NCI-H1417 (cell line): ENCODE data around the gene LTA4H.
"Not testable (repeated sequence)": the region's sequence is repeated elsewhere in the genome, so short reads cannot be mapped to it uniquely, and the experiment has no call there.

Experiments used
- DNase-seq, 3 experiments: peaks; one replicate each; lab custom pipeline; 2025; lab: John Stamatoyannopoulos, UW

The LTA4H gene

DNA sequence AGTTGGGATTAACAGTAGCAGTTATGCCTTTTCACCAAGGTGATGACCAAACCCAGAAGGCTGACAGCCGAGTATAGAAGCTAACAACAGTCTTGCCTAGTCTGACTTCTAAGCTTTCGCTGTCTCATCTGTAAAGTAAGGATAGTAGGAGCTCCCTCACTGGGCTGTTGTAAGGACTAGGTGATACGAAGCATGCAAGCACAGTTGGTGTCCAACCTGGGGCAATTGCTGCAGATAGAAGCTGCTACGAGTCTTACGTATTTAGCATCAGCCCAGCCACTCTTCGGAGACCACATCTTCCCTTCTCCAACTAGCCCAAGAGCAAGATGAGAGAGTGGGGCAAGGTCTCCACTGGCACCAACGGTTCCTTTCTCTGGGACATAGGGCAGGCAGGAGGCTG is 45.3 kb downstream of the LTA4H start:
- no peak for DNase-seq

DNA sequence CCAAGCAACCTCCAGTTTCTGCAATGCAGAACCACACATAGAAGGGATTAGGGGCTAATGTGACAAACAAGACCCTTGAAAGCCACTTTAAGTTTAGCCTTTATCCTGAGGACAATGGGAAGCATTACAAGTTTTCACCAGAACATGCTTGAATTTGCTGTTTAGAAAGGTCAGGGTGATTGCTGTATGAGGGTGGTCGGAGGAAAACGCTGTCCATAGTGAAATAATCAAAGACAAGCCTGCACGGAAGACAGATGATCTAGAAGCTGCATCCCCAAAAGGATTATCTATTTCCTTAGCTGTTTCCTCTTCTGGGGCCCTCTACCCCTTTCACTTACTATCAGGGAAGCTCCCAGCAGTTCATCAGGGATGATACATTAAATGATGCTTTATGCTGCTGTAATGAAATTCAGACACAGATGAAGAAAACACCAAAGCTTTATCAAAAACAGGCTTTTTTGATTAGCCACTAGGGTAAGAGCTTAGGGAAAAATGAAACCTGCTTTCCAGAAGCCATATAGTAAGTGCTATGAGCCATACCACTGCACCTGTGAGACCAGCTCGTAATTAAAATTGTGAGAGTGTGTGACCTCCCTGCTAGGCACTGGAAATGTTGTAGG is 45.8 kb downstream of the LTA4H start:
- DNase-seq, result no peak

DNA sequence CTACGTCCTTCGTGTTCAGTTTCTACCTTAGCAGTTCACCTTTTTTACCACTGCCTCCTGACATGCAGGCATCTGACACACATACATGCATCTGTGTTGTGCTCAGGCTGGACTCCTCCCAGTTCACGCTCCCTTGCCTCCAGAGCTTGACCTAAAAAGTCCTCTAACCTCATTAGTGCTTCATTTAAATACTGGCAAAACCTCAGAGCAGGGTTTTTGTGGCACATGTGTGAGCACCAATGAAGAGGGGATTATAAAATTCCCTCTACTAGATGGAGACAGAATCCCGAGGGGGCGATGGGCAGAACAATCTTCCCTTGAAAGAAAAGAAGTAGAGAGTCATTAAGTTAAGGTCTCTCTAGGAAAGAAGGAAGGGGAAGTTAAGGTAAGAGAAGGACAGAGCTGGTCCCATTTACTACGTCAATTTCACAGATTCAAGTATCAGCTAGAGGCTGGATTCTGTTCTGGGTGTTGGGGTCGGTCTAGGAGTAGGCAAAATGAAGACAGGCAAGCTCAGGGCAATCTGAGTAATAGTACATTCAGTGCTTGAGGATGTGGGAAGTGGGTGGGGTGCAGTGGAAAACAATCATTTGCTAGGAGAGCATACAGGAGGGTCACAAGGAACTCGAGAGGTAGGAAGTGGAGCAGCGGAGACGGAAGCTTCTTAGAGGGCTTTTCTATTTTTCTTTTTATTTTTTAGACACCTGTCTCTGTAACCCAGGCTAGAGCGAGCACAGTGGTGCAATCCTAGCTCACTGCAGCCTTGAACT is 46.7 kb downstream of the LTA4H start:
- DNase-seq, result no peak

DNA sequence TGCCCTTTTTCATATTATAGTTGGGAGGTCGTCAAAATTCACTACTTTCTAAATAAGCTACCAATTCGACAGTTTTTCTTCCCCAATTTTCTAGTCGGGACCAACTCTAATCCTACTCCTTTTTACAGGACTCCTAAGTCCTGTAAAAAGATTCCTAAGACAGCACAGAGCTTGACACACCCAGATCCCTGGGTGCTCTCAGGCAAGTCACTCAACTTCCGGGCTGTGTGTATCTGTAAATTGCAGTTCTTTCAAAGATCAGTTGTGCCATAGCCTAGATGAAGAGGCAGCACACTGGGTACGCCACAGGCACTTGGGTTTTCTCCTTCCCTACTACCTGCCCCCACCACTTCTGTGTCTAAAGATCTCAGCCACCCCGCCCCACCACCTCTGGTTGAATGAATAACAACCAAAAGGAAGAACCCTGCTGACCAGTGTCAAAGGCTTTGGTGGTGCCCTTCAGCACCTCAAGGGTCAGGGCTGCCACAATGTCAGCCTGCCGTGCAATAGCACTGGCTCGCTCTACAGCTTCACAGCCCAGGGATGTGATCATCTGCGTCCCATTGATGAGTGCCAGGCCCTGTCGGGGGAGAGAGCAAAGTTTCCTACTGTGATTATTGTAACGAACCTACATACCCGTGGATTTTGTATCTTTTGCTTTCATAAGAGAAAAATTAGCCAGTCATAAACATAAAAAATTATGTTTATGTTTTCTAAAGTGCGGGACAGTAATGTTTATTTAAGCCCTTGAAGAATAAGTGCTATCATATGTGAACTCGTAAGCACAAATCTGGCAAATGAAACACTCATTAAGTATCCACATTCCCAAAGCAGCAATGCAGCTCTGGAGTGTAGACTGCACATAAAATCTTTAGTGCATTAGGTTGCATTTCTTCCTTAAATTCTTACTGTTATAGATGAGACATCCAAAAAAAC is 48.5 kb downstream of the LTA4H start:
- DNase-seq, result no peak

DNA sequence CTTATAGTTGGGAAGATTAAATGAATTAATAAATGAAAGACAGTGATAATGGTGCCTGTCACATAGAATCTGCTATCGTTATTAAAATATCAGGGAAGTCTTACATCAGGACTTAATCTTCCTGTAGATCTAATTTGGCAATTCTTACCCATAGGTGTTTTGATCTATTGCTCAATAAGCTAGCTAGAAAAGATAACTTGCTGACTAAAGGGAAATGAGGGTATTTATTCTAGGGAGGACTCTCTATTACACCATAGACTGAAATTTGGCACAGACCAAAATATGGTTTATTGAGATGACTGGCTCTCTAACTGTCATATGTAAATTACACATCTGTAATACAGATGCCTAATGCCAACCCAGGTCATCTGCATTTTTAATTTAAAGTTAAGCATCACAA is 50.7 kb downstream of the LTA4H start:
- DNase-seq, result no peak

DNA sequence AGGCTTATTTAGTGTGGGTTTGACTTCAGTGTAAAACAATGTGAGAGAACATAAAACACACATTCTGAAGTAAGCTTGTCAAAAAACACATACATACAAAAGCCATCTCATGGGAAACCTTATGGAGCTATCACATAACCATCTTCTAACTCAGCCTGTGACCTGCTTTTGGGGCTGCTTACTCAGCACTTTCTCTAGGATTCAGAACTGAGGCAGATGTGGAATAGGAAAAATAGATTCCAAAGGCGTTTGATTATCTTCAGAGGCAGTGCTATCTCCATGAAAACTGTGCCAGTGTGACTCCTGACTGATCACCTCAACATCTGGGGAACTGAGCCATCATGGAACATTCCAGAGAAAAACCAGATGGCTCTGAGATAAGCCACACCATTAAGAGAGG is 52.8 kb downstream of the LTA4H start:
- no peak for DNase-seq

DNA sequence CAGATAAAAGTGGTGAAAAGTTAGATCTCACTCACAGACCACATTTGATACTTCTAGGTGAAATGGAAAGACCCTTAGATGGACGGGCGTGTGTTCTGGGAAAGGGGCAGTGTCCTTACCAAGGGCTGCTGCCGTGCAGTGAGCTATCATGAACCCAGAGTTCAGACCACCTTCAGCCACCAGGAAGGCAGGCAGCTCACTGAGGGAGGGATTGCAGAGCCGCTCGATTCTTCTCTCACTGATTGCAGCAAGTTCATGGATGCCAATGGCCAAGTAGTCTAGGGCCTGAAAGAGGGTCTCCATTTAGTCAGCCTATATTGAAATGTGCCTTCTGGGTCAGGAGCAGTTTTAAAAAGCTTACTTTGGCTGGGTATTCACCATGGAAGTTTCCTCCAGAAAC is 55.0 kb downstream of the LTA4H start:
- DNase-seq, result no peak

DNA sequence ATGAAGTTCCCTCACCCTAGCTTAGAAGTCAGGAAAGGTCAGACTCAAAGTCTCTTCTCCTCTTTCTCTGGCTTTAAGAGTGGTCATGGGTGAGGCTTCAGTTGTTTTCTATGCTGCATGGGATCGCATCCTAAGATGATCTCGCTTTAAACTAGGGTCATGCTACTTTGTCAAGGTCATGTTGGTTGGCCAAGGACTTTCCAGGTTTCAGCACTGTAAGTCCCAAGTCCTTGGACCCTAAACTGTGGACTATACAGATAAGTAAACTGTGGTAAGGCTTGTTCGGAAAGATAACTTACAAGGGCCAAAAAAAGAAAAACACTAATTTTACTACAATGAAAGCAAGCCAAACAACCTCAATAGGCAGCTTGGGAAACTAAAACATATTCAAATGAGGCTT is 56.6 kb downstream of the LTA4H start:
- DNase-seq, result no peak

DNA sequence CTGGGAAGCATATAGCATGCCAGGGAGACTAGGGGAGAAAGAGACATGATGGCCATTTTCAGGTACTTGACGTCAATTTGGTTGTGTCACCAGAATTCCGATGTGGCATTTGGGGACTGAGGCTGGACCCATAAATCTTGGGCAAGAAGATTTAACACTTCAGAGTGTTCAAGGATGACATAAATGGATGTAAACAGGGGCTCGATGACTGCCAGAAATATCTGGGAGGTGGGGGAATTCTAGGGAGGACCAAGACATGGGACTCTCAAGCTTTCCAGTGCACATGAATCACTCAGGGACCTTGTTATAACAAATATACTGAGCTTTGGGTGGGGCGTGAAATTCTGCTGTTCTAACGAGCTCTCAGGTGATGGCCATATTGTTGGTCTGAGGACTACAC is 57.0 kb downstream of the LTA4H start:
- DNase-seq, result no peak

DNA sequence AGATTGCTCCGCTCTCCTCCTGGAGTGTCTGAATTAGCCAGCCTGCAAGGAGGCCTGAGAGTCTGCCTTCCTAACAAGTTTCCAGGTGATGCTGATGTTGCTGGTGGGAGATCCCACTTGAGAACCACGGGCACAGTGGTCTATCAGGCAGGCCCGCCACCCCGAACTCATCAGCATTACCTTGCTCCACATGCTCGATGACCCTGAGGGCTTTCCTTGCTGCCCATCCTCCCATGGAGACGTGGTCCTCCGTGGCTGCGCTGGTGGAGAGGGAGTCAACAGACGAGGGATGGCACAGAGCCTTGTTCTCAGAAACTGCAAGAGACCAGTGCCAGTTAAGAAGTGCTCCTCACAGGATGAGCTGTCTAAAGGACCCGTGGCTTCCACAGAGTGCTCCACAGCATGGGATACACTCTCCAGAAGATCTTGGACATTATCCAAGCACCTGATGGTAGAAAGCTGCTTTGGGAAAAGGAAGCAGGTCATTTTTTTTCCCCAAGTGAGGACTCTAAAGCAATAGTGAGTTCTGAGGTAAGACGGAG is 57.6 kb downstream of the LTA4H start:
- no peak for DNase-seq

DNA sequence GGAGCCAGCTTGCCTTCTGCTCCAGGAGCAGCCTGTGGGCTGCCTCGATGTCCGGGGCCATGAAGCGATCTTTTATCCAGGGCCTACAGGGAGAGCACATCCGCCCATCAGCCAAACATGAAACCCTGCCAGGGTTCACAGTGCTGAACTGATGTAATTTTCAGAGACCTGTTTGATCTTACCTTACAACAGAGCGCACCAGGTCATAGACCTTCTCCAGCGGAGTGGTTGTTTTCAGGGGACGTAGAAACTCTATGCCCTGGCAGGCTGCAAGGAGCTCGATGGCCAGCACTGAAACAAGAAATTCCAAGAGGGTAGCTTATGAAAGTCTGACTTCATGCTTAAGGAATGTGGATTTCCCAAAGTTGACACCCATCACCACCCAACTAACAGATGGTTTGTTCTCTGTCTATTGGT is 59.0 kb downstream of the LTA4H start:
- DNase-seq, result no peak

DNA sequence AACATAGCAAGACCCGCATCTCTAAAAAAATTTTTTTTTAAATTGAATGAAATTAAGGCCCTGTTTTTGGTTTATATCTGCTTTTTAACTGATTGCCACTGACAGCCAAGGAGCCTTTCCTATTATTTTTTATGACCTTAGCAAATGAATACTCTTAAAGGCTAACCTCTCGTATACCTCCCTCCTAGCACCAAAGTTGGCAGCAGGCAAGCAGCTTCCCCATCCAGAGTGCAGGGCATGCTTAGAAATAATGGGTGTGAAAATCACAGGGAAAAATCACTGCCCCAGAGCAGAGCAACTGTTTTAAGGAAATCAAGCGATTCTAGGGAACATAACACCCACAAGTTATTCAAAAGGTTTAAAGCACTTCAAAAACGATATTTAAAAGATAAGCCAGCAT is 59.9 kb downstream of the LTA4H start:
- DNase-seq, result no peak

DNA sequence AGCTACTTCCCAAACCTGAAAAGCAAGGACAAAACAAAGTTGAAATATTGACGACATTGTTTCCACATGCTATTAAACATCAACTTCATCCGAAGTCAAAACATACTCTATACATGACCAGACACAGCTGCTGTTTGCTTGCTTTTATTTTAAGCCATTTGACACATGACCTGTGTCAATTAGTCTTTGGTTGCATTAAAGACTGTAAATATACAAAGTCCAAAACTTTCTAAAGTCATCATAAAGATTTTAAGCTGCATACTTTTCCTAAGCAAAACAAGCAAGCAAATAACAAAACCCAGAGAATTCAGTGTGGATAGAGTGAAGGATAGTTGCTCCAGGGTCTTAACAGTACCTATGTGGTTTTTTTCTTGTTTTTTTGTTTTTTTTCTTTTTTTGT is 61.0 kb downstream of the LTA4H start:
- no peak for DNase-seq

DNA sequence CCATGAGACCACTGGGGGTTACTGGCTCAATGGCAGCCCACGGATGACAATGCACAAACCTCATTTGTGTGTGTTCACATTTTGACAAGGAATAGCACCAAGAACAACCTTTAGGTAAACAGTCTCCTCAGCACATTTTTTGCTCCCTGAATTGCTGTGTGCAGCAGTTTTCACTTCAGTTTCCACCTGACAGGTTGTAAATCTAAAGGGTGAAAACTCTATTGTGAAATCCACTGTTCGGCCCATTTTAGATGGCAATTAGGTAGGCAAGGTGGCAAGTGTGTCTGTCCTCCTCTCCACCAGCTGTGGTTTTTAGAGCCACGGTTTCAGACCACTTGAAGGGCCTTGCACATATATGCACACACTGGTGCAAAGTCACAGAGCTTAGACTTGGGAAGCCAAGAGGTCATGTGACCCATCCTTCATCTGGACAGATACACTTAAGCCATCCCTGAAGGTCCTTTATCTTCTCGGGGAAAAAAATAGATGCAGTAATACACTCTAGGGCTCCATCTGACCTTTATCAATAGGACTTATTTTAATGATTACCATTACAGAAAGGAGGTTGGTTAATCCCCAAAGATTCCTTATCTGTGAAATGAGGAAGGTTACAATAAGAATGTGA is 62.4 kb downstream of the LTA4H start:
- DNase-seq, result peak in 1 of 3 experiments; percentile 28

DNA sequence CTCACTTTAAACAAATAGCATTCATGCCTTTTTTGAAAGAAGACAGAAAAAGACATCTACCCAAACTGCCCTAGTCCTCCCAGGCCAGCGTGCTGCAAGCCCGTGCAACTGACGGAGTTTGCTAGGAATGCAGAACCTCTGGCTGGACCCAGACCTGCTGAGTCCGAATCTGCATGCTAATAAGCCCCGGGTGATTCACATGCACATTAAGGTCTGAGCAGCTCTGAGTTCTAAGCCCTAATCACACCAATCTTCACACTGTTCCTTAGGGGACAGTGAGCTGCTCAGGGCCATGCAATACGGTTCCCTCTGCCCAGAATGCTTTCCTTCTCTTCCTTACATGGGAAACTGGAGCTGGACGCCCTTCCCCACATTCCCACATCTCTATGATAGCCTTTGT is 64.5 kb downstream of the LTA4H start:
- DNase-seq, result no peak

DNA sequence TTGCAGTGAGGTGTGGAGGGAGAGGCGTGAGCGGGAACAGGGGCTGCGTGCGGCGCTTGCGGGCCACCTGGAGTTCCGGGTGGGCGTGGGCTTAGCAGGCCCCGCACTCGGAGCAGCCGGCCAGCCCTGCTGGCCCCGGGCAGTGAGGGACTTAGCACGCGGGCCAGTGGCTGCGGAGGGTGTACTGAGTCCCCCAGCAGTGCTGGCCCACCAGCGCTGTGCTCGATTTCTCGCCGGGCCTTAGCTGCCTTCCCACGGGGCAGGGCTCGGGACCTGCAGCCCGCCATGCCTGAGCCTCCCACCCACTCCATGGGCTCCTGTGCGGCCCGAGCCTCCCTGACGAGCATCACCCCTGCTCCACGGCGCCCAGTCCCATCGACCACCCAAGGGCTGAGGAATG is 66.3 kb downstream of the LTA4H start:
- not testable (repeated sequence) for DNase-seq

DNA sequence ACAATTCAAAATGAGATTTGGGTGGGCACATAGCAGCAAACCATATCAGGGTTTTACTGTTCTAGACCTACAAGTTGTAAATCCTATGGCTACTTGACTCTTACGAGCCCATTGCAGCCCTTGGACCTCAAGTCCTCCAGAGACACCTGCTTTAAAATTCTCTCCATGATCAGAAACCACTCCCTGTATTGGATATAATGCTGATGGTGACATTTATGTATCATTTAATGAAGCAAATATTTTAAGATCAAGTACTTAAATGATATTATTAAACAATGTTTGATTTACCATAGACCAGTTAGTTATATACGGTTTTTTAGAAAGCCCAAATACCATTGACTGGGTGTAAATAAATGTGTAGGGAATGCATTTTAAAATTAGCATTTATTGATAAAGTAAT is 68.1 kb downstream of the LTA4H start:
- no peak for DNase-seq

DNA sequence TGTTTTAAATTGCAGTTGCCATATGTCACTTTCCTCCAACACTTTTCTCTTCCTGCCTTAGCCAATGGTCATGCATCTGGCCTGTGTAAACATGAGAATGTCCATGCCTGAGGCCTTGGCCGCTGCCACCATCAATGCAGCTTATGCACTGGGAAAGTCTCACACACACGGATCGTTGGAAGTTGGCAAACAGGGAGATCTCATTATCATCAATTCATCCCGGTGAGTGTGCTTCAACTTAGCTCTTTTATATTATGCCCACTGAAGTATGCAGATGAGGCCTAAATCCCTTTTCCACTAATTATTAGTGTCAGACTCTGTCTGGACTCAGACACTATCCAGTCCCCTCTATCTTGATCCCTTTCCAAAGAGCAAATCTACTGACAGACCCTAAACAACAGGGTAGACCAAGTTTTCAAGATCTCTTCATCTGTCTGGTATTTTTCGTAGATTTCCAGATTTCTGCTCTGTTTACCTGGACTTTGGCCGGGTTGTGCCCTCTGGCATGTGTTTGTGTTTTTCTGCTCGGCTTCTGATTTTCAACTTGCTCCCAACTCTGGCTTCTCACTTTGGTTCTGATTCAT is 69.0 kb downstream of the LTA4H start:
- DNase-seq, result peak in 1 of 3 experiments; percentile 46

DNA sequence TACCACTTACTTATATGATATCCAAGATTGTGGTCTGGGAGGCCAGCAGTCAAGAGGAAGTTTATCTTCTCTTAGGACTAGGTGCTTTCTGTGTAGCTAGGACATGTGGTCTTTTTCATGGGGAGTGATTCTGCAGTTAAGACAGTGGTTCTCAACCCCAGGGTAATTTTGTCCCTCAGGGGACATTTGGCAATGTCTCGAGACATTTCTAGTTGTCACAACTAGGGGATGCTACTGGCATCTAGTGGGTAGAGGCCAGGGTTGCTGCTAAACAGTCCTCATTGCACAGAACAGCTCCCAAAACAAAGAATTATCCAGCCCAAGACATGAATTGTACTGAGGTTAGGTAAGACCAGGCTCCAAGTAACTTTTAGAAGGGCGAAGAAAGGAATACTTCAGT is 72.3 kb downstream of the LTA4H start:
- DNase-seq, result peak in 2 of 3 experiments; percentile 6 to 48

DNA sequence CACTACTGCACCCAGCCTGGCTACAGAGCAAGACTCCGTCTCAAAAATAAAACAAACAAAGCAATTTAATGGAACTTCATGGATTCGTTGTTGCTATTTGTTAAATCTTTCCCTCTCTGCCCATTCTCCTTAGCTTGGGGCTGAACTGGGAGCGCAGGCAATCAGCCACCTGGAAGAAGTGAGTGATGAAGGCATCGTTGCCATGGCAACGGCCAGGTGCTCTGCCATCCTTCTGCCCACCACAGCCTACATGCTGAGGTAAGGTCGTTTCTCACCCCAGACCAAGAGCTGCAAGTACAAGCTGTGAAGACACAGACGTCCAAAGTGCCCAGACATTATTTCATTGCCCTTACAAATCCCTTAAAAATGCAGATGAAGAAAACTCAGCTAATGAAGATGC is 73.2 kb downstream of the LTA4H start:
- DNase-seq, result peak; percentile 22 to 94 (median 66)

DNA sequence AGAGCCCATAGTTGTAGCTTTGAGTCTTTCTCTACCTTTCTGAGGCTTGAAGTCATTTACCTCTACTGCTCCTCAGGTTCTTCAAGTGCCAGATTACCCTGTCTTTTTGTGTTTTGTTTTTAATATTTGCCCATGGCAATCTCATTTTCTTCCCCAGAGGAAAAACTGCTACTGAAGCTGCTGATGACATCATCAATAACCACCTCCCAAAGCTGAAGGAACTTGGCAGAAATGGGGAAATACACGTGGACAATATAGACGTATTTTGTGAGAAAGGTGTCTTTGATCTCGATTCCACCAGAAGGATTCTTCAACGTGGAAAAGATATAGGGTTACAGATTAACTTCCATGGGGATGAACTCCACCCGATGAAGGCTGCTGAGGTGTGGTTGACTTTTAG is 75.1 kb downstream of the LTA4H start:
- DNase-seq, result no peak

DNA sequence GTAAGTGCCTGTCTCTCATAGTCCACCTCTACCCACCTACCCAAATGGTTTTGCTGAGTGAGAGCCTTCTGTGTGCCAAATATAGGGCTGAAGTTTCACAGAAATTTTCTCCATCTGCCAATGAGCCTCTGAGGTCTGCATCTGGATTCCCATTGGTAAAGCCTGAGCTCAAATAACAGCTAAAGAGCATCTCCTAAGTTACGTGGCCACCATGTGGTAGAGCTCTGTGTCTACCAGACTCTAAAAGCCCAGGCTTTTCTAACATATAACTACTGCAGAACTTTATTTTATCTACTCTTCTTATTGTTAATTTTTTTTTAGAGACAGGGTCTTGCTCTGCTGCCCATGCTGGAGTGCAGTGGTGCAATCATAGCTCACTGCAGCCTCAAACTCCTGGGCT is 76.3 kb downstream of the LTA4H start:
- DNase-seq, result peak in 2 of 3 experiments; percentile 10 to 38
